ENCODE measurements around the gene RNU1-3.
"Not testable (repeated sequence)": the region's sequence is repeated elsewhere in the genome, so short reads cannot be mapped to it uniquely, and the experiment has no call there.

Gene RNU1-3

GRCh38 chr1:16636551-16637195, 30.1 kb downstream of the RNU1-3 start:
- DNase-seq, result not testable (repeated sequence)

- not testable (repeated sequence) for DNase-seq
Observed at GRCh38 chr1:16635959-16636358, 30.8 kb downstream of the RNU1-3 start.

GRCh38 chr1:16633540-16634282, 33.0 kb downstream of the RNU1-3 start:
- DNase-seq, result not testable (repeated sequence)

- DNase-seq, result not testable (repeated sequence)
Observed at GRCh38 chr1:16632044-16632850, 34.5 kb downstream of the RNU1-3 start.

GRCh38 chr1:16631248-16632043, 35.3 kb downstream of the RNU1-3 start:
- DNase-seq, result no peak

GRCh38 chr1:16630661-16631247, 36.0 kb downstream of the RNU1-3 start:
- no peak for DNase-seq

- not testable (repeated sequence) for DNase-seq
Observed at GRCh38 chr1:16629916-16630530, 36.7 kb downstream of the RNU1-3 start.

GRCh38 chr1:16628361-16629111, 38.2 kb downstream of the RNU1-3 start:
- no peak for DNase-seq

GRCh38 chr1:16626409-16626983, 40.3 kb downstream of the RNU1-3 start:
- DNase-seq, result not testable (repeated sequence)

- no peak for DNase-seq
Observed at GRCh38 chr1:16625497-16626408, 41.0 kb downstream of the RNU1-3 start.

GRCh38 chr1:16623812-16624719, 42.7 kb downstream of the RNU1-3 start:
- DNase-seq, result not testable (repeated sequence)

GRCh38 chr1:16623337-16623736, 43.4 kb downstream of the RNU1-3 start:
- DNase-seq, result peak; percentile 46

- DNase-seq, result not testable (repeated sequence)
Observed at GRCh38 chr1:16621681-16622315, 45.0 kb downstream of the RNU1-3 start.

- DNase-seq, result no peak
Observed at GRCh38 chr1:16621300-16621658, 45.5 kb downstream of the RNU1-3 start.

- not testable (repeated sequence) for DNase-seq
Observed at GRCh38 chr1:16619803-16620501, 46.8 kb downstream of the RNU1-3 start.

GRCh38 chr1:16618719-16619118, 48.0 kb downstream of the RNU1-3 start:
- DNase-seq, result no peak

Data from T1000 (cell line).